Endometrial microvascular endothelial cells (primary cell): ENCODE results near the gene TRAPPC13. TPM values are rescaled to one million over a fixed set of nuclear protein-coding genes. Genes with fewer than 3 reads are reported as not detected.
"Not testable (repeated sequence)": the region's sequence is repeated elsewhere in the genome, so short reads cannot be mapped to it uniquely, and the experiment has no call there.

Experiments
- in situ Hi-C: cut with HindIII; loops from 2 replicates; pipeline ENCODE4 v1.10.0; 2017; ENCODE audit warnings: low sequenced_read_pairs, low pct_unique_long_range_greater_than_20kb; ENCODE audit errors: inconsistent ontology term
- total RNA-seq: library from RNA; depleted of rRNA; stranded (reverse); fragments of >200 nt; gene quantifications from one replicate; pipeline ENCODE4 v1.2.3, GENCODE V29; 2015; ENCODE audit errors: inconsistent ontology term

The TRAPPC13 gene
- total RNA-seq, 1 donor from 2014 or later = 15.2 TPM

DNA sequence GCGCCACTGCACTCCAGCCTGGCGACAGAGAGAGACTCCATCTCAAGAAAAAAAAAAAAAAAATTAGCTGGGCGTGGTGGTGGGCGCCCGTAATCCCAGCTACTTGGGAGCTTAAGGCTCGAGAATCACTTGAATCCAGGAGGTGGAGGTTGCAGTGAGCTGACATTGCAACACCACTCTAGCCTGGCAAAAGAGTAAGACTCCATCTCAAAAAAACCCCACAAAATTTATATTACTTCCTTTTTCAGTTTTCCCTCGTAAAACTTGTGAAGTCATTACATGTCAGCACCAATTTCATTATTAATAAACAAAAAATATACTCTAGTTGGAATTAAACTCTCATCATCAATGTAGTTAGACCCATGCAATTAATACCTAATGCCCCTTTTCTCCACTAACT is 43.9 kb downstream of the TRAPPC13 start:
- in situ Hi-C loops = no loop called here

DNA sequence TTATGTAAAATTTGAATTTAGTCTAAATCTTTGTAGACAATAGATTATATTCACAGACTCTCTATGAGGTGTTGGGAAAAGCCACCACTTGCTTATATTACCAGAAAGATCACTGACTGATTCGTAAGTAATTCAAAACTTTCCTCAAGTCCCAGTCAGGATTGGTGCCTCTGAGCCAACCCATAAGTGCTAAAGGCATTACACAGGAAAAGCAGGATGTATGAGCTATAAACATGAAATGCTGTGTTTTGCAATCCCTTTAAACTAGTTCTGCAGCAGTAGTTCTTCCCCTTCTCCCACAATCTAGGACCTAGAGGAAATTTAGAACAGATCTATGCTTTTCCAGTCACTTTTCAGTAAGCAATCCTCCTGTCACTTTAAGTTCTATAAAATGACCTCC is 48.0 kb downstream of the TRAPPC13 start:
- in situ Hi-C loops = no loop called here

DNA sequence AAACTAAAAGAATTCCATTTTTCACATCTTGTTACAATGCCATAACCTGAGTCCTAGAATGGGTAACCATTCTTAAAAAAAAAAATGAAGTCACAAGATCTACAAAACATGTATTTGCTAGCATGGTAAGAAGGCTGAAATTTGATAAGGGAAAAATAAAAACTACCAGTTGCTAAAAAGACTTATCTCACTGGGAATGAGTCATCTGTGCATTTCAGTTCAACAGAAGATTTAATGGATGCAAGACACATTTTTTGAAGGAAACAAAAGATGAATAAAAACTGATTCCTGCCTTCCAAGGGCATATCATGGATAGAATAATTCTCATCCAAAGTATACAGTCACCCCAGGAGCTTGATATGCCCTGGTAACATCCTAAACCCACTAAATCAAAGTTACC is 49.9 kb downstream of the TRAPPC13 start:
- in situ Hi-C loops = no loop called here

DNA sequence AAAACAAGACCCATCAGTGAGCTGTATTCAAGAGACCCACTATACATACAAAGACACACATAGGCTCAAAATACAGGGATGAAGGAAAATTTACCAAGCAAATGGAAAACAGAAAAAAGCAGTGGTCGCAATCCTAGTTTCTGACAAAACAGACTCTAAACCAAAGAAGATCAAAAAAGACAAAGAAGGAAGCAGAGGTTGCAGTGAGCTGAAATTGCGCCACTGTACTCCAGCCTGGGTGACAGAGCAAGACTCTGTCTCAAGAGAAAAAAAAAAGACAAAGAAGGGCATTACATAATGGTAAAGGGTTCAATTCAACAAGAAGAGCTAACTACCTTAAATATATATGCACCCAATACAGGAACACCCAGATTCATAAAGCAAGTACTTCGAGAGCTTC is 51.2 kb downstream of the TRAPPC13 start:
- in situ Hi-C loops = not testable (repeated sequence)

DNA sequence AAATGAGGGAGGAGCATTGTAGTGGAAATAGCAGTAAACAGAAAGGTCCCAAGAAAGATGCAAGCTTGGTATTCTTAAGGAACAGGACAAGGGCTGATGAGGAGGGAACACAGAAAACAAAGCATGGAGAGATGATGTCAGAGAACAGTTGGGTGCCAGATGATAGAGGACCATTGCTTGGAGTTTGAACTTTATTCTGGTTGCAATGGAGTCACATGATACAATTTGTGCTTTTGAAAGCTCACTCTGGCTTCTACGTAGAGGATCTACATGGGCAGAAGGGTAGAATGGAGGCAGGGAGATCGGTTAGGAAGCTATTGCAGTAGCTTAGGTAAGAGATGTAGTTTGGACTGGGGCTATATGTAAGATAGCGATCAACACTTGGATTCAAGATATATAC is 57.3 kb downstream of the TRAPPC13 start:
- in situ Hi-C loops = no loop called here

DNA sequence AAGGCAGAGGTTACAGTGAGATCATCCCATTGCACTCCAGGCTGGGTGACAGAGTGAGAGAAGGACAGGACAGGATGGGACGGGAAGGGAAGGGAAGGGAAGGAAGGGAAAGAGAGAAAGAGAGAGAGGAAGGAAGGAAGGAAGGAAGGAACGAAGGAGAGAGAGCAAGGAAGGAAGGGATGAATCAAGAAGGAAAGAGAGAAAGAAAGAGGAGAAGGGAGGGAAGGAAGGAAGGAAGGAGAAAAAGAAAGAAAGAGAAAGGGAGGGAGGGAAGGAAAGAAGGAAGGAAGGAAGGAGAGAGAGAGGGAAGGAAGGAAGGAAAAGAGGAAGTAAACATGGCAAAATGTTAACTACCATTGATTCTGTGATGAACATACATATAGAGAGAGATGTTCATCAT is 68.3 kb downstream of the TRAPPC13 start:
- in situ Hi-C loops = no loop called here

DNA sequence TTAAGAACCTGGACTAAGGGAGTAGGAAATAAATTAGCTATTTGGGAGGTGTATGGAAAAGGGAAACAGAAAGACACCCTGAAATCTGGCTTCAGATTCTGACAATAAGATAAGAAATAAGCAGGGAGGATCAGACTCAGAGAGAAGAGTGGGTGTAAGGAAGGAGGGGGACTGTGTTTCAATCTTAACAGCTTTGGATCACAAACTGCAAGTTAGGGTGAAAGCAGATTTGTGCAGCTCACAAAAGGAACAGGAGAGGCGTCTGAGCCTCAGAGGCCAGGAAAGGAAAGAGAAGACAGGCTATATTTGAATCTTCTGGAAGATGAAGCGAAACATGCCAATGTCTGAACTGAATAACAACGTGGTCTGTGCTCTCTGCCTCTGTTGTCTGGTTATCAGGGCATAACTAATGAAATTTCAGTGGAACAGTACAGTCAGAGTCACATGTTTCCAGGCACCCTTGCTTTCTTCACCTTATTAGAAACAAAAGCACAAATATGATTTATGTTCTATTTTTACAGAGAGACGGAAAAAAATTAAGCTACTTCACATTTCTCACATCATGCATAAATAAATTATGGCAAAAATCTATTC is 70.4 kb downstream of the TRAPPC13 start:
- in situ Hi-C loops = no loop called here

DNA sequence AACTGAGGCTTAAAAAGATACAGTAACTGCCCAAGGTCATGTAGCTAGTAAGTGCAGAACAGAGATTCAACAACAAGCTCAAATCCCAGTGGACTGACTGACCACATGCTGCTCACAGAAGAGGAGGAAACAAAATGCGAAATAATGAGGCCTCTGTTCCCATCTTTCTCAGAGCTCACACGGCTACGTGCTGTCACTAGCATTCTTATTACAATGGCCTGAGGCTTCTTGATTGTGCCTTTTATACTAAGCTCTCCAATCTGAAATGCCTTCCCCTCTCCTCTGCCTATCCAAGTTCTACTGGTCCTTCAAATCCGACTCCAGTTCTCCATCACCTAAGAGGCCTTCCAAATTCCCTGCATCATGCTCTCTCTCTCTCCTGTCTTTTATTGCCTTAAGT is 71.1 kb downstream of the TRAPPC13 start:
- in situ Hi-C loops = no loop called here

DNA sequence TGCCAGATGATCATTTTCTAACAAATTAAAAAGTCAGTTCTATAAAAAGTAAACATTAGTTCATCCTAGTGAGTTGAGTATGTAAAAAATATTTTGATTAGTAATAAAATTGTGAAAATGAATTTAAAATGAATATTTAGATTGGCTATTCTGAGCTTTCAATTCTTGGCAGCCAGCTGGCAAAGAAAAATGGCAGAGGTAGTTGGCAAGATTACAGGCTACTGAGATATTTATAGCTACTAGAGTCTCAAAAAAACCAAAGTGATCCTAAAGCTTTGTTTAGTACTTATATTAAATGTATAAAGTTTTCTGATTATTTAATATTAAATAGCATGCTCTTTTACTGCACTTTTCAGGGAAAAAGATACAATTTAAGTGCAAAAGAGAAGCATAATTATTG is 72.1 kb downstream of the TRAPPC13 start:
- in situ Hi-C loops = no loop called here

DNA sequence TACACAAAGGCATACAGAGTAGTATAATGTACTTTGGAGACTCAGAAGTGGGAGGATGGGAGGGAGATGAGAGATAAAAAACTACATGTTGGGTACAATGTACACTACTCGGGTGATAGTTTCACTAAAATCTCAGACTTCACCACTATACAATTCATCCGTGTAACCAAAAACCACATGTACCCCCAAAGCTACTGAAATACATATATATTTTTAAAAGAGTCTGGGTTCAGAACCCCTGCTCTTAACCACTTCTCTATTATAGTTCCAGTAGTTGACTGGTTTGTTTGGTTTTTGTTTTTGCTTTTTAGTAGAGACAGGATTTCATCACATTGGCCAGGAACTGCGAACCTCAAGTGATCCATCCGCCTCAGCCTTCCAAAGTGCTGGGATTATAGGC is 74.5 kb downstream of the TRAPPC13 start:
- in situ Hi-C loops = no loop called here

DNA sequence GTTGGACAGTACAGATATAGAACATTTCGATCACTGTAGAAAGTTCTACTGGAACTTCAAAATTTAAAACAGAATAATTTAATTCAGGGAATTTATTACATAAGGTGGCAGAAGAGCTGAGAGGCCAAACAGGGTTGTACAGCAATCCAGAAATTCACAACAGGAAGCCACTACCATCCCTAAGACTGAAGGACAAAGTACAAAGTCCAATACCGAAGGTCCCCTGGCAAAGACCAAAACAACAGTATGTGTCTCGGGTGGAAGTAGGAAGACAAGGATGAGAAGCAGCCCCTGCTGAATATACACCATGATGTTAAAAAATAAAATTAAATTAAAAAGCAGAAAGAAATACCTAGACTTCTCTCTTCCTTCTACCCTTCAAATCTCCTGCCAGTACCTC is 77.2 kb downstream of the TRAPPC13 start:
- in situ Hi-C loops = no loop called here

DNA sequence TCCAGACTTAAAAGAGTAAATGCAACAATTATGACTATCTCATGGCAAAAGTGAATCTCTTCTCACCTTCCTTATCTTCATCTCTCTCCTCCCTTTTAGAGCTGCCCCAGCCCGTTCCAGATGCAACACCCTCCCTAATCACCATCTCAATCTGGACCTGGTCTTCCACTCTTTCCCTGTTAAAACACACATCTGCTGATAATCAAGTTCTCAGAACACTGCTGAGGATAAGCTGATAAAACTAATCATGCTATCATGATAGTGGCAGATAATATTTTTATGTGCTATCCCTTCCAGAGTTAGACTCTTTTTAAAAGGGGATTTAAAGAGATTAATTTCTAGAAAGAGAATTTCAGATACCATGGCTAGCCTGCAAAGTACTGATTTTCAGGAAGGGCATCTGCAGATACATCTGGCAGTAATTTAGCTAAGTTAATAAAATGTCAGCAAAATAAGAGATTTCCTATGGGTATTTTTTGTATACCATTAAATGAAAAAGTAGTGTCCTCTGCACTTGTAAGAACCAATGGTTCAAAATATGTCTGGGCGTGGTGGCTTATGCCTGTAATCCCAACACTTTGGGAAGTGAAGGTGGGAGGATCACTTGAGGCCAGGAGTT is 79.9 kb downstream of the TRAPPC13 start:
- in situ Hi-C loops = no loop called here

DNA sequence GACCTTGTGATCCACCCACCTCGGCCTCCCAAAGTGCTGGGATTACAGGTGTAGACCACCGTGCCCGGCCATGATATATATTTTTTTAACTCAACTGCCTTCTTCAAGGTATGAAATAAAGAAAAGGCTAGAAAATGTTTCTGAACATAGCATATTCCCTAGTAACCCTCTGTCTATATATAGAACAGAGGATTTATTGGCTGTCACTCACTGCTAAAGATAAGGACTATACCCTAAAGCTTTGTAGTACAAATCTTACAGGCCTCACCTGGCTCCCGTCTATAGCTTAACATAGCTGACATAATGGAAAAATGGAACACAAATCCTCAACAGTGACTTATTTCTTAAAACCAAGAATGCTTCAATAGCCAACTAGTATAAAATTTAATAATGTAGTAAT is 82.8 kb downstream of the TRAPPC13 start:
- in situ Hi-C loops = no loop called here

DNA sequence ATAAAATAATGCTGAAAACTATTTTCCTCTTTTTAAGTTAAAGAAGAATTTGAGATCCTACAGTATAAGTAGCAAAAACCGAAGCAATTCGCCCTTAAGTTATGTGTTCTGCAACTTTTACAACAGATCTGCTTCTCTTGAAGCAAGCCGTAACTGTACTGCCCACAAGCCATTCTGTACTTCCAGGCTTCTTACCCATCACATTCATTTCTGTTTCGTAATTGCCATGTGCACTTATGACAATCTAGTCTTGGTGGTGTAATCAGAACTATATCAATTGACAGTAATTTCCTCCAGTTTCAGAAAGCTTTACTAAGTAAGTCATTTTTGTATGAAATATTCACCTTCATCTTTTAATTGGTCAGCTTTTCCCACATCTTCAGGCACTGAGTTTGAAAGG is 83.3 kb downstream of the TRAPPC13 start:
- in situ Hi-C loops = no loop called here

Other genes starting within 250 kb of the TRAPPC13 start
- 26.0 TPM for gene ADAMTS6, start 143.1 kb upstream of the TRAPPC13 start, total RNA-seq
- 22.5 TPM for gene CENPK, start 61.9 kb upstream of the TRAPPC13 start, total RNA-seq
- gene PPWD1, start 61.7 kb upstream of the TRAPPC13 start, total RNA-seq = 36.6 TPM
- gene TRIM23, start 694 bp upstream of the TRAPPC13 start, total RNA-seq = 9.2 TPM
- gene SHLD3, start within 50 bp of the TRAPPC13 start, total RNA-seq = 1.1 TPM
- 13.9 TPM for gene SGTB, start 97.1 kb downstream of the TRAPPC13 start, total RNA-seq
- gene NLN, start 97.2 kb downstream of the TRAPPC13 start, total RNA-seq = 52.0 TPM